GM18505 (cell line): ENCODE measurements around the gene EMCN.
"Not testable (repeated sequence)": the region's sequence is repeated elsewhere in the genome, so short reads cannot be mapped to it uniquely, and the experiment has no call there.

ENCODE experiments used
- ATAC-seq: cut with Tn5 transposase; IDR thresholded peaks from one replicate; pipeline ENCODE4 v1.9.1; 2021; ENCODE audit not compliant: unreplicated experiment
- POLR2A ChIP-seq: IDR thresholded peaks from 4 replicates; pipeline ENCODE4 v1.6.1; 2011; ENCODE audit warnings: borderline replicate concordance; ENCODE audit not compliant: insufficient read depth, insufficient read length; ENCODE audit errors: extremely low read depth

The EMCN gene

DNA sequence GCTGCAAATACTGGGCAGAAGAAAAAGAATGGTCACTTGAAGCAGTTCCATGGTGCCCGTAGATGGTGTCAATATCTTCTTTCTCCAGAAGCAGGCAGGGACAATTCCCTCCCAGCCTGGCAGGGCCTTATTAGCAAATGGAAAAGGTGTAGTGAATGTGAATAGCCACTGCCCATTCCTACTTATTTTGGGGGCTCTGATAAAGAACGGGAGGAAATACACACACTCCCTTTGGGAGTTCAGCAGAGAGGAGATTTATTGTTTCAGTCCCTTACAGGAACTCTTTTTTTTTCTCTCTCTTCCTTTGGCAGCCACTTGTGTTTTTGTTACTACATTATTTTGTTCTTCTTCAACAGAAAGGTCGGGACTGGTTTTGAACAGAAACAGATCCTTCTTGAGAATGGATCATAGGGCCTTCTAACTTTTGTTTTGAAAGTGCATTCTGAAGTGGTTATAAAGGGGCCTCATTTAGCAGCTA lies at the start of gene EMCN:
EMCN (minus strand) TSS at position 159 of the 478 bp plus-strand sequence; CDS start at position 51, 108 bp downstream.
- ATAC-seq = no peak
- TF ChIP-seq POLR2A = no peak

- no peak for TF ChIP-seq POLR2A
- ATAC-seq = no peak
Observed at GRCh38 chr4:100566396-100566795, 48.6 kb upstream of the EMCN start.

DNA sequence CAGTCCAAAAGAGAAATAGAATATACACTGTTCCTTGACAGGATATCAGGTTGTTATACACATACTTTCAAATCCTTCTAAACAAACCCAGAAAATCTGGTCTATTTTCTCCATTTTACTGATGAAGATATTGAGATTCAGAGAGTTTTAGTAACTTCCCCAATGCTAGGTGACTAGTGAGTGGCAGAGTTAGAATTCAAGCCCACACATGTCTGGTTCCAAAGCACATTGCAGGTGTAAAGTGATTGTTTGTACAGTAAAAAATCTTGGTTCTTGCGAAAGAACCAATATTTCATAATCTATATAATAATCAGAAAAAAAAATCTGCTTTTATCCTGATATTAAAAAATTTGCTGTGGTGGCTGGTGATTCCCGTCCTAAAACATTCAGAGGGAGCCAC lies 39.5 kb upstream of the EMCN start:
- no peak for ATAC-seq
- no peak for TF ChIP-seq POLR2A

DNA sequence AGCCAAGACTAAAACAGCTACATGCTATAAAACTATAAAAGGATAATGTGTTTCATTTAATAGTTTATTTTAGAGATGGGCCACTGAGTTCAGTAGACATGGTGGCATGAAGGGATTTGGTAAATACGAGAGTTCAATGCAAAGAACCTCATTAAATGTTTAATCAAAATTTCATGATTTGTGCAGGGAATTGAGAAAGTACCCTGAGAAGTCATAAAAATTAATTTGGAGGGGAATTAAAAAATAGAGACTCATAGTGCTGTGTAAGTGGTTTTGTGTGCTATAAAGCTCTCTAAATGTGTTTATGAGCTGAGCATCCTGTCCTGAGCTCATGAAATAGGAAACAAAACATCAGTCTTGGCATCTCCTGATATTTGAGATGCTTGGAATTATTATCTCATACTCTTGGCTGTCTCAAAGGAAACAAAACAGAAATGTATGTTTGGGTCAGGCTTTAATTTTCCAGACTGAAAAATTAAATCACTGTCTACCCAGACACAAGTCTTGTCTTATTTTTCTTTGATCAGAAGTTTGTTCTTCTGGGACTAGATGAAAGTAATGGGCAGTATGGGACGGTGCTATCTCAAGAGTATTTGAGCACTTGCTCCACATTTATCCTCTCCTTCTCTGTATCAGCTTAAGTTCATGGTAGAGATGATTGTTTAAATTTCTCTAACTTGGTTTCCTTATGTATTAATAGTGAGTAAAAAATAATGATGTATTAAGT lies 38.0 kb upstream of the EMCN start:
- TF ChIP-seq POLR2A = no peak
- ATAC-seq = no peak

- no peak for TF ChIP-seq POLR2A
Observed at GRCh38 chr4:100548200-100548560, 30.4 kb upstream of the EMCN start.

DNA sequence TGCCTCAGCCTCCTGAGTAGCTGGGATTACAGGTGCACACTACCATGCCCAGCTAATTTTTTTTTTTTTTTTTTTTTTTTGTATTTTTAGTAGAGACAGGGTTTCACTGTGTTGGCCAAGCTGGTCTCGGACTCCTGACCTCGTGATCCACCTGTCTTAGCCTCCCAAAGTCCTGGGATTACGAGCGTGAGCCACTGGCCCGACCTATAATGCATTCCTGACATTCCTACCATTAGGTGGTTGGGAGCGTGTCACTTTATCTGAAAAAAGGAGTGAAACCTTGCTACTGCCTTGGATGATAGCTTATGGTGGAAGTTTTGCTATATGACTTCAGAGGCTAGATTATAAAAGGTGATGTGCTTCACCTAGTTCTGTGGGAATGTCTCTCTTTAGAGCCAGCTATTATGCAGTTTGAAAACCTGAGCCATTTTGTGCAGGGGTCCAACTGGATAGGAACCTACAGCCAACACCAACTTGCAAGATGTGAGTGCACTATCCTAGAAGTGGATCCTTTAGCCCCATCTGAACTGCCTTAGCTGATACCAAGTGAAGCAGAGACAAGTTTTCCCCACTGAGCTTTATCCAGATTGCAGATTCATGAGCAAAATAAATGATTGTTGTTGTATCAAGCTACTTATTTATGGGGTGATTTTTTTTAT lies 29.8 kb upstream of the EMCN start:
- ATAC-seq = no peak
- no peak for TF ChIP-seq POLR2A

More at GRCh38 chr4:100548200-100548560, 30.4 kb upstream of the EMCN start:
- no peak for ATAC-seq

- TF ChIP-seq POLR2A = no peak
- no peak for ATAC-seq
Observed at GRCh38 chr4:100545427-100545826, 27.6 kb upstream of the EMCN start.

DNA sequence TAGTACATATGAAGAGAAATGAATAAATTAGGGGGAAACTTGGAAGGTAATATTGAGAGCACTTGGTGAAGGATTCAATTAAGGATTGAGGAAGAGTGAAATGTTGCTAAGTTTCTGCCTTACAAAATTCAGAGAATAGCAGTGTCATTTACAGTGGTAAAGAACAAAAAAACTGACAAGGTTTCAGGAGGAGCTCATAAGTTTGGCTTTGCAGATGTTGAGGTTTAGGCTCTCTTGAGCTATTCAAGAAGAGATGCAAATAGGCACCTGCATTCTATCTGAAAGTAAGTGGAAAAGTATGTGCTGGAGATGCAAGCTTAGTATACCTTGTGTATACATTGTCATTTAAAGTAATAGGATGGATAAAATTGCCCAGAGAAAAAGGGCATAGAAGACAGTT lies 22.3 kb upstream of the EMCN start:
- no peak for ATAC-seq
- TF ChIP-seq POLR2A = no peak

- ATAC-seq = no peak
- TF ChIP-seq POLR2A = no peak
Observed at GRCh38 chr4:100539706-100540105, 21.9 kb upstream of the EMCN start.

DNA sequence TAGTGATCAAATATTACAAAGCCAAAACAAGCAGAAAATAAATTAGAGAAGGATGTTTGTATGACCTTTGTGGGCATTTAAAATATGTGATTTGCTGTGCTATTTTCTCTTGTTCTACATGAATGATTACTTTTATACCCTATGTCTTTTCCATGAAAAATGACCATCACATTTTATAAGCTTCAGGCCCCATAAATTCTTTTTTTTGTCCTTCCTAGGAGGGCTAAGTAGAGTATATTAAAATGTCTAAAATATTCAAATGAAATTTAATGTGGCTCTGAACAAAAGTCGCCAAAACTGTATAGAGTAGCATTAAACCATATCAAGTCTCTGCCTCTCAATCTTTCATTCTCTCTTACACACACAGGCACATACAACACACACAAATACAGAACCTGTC lies 15.9 kb upstream of the EMCN start:
- no peak for ATAC-seq
- TF ChIP-seq POLR2A = no peak

- not testable (repeated sequence) for ATAC-seq
Observed at GRCh38 chr4:100530161-100530560, 12.3 kb upstream of the EMCN start.

- no peak for TF ChIP-seq POLR2A
- no peak for ATAC-seq
Observed at GRCh38 chr4:100525686-100526085, 7.9 kb upstream of the EMCN start.

- no peak for TF ChIP-seq POLR2A
Observed at GRCh38 chr4:100519205-100519604, 1.4 kb upstream of the EMCN start.

GRCh38 chr4:100516225-100516624 lies 1.6 kb downstream of the EMCN start:
- ATAC-seq = no peak
- no peak for TF ChIP-seq POLR2A

More at GRCh38 chr4:100519205-100519604, 1.4 kb upstream of the EMCN start:
- no peak for ATAC-seq
